ENCODE measurements around the gene WDFY4.

The WDFY4 gene

DNA sequence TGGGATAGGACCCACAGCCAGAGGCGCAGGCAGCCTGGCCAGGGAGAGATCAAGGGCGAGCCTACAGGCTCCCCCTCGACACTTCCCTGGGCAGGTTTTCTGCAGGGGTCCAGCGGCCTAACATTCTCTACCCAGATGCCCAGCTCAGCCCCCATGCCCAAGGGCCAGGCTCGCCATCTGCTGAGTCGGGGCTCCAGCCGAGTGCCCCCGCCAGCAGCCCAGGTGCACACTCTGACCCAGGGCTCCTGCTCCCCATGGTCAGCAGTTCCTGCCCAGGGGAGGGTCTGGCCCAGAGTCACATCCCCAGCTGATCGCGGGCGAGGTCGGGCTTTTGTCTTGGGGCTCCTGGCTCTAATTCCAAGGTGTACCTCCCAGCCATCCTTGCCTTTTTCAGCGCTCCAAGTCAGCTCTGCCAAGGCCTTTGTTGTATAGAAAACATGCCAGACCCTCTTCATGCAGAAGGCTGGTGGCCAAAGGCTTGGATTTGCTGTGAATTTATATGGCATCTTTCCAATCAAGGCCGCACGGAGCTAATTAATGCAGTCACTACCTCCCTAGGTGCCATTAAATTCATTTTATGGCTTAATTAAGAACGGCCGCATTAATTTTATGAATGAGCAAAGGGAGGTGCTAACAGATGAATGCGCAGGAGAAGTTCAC lies 134.3 kb downstream of the WDFY4 start (continued):
- TF ChIP-seq ZNF549 (tag by site-specific recombination; IDR thresholded peaks at IDR 0.05) (no peak), ZNF707 (tag by site-specific recombination; IDR thresholded peaks at IDR 0.05) (no peak), ZNF324 (tag by site-specific recombination; IDR thresholded peaks at IDR 0.05) (no peak), ZBTB48 (tag by site-specific recombination; IDR thresholded peaks at IDR 0.05) (no peak)
- TF ChIP-seq, protein P1, sequence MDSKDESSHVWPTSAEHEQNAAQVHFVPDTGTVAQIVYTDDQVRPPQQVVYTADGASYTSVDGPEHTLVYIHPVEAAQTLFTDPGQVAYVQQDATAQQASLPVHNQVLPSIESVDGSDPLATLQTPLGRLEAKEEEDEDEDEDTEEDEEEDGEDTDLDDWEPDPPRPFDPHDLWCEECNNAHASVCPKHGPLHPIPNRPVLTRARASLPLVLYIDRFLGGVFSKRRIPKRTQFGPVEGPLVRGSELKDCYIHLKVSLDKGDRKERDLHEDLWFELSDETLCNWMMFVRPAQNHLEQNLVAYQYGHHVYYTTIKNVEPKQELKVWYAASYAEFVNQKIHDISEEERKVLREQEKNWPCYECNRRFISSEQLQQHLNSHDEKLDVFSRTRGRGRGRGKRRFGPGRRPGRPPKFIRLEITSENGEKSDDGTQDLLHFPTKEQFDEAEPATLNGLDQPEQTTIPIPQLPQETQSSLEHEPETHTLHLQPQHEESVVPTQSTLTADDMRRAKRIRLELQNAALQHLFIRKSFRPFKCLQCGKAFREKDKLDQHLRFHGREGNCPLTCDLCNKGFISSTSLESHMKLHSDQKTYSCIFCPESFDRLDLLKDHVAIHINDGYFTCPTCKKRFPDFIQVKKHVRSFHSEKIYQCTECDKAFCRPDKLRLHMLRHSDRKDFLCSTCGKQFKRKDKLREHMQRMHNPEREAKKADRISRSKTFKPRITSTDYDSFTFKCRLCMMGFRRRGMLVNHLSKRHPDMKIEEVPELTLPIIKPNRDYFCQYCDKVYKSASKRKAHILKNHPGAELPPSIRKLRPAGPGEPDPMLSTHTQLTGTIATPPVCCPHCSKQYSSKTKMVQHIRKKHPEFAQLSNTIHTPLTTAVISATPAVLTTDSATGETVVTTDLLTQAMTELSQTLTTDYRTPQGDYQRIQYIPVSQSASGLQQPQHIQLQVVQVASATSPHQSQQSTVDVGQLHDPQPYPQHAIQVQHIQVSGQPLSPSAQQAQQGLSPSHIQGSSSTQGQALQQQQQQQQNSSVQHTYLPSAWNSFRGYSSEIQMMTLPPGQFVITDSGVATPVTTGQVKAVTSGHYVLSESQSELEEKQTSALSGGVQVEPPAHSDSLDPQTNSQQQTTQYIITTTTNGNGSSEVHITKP (tag by site-specific recombination; IDR thresholded peaks at IDR 0.05) = no peak
- TF ChIP-seq, protein P2, sequence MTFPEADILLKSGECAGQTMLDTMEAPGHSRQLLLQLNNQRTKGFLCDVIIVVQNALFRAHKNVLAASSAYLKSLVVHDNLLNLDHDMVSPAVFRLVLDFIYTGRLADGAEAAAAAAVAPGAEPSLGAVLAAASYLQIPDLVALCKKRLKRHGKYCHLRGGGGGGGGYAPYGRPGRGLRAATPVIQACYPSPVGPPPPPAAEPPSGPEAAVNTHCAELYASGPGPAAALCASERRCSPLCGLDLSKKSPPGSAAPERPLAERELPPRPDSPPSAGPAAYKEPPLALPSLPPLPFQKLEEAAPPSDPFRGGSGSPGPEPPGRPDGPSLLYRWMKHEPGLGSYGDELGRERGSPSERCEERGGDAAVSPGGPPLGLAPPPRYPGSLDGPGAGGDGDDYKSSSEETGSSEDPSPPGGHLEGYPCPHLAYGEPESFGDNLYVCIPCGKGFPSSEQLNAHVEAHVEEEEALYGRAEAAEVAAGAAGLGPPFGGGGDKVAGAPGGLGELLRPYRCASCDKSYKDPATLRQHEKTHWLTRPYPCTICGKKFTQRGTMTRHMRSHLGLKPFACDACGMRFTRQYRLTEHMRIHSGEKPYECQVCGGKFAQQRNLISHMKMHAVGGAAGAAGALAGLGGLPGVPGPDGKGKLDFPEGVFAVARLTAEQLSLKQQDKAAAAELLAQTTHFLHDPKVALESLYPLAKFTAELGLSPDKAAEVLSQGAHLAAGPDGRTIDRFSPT (tag by site-specific recombination; IDR thresholded peaks at IDR 0.05) = no peak

DNA sequence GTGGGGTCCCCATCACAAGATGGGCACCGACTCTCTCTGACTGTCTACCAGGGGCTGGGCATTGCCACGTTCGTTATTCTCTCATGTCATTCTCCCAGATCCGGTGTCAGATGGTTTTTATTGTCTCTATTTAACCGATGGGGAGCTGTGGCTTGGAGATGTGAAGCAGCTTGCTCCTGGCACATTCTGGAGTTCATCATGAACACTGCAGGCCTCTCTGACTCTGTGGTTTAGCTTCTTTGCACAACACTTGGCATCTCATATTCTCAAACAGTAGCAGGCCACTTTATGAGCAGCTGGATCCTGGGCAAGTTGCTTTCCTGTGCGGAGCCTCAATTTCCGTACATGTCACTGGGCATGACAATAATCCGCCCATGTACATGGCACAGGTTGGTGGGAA lies 135.1 kb downstream of the WDFY4 start:
- Histone ChIP-seq H3K27ac (ENCODE audit: extremely low read depth, low read depth, low read length) (no peak overlapping the region), H3K9me3 (ENCODE audit: control insufficient read depth, insufficient read depth, low read depth, low read length) (no peaks in the 10 kb centered on the region), H3K4me3 (ENCODE audit: low read depth, low read length) (no peak overlapping the region), H3K36me3 (ENCODE audit: control insufficient read depth in 2 of 2, insufficient read depth in 1 of 2, low read length in 2 of 2) (no peaks in the 10 kb centered on the region), H3K4me1 (ENCODE audit: control insufficient read depth, insufficient read depth, low read length) (peaks cover 4% of the 10 kb centered on the region)
- TF ChIP-seq, protein P3, sequence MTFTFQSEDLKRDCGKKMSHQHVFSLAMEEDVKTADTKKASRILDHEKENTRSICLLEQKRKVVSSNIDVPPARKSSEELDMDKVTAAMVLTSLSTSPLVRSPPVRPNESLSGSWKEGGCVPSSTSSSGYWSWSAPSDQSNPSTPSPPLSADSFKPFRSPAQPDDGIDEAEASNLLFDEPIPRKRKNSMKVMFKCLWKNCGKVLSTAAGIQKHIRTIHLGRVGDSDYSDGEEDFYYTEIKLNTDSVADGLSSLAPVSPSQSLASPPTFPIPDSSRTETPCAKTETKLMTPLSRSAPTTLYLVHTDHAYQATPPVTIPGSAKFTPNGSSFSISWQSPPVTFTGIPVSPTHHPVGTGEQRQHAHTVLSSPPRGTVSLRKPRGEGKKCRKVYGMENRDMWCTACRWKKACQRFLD (tag by site-specific recombination; IDR thresholded peaks at IDR 0.05) = no peak
- TF ChIP-seq KLF16 (tag by site-specific recombination; IDR thresholded peaks at IDR 0.05) (no peak), ZNF600 (tag by site-specific recombination; IDR thresholded peaks at IDR 0.05) (no peak), ZNF202 (tag by site-specific recombination; IDR thresholded peaks at IDR 0.05; ENCODE audit: borderline replicate concordance) (no peak)
- POLR2A ChIA-PET = no interaction called here
- CTCF ChIA-PET = interaction anchor here (0.8 kb wide), 1 partner anchor 163 kb away, joined by 3 read pairs; no protein-coding TSS in a partner anchor

DNA sequence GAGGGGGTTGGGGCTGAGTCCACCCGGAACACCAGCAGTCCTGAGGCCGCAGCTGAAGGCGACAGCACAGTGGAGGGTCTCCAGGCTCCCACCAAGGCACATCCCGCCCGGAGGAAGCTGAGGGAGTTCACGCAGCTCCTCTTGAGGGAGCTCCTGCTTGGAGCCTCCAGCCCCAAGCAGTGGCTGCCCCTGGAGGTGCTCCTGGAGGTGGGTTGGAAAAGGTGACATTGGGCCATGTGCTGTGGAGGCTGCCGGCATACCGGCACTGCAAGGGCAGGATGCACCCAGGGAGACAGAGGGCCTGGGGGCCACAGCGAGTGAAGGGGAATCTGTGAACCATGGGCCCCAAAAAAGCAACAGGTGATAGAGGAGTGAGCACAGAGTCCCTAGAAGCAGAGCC lies 135.6 kb downstream of the WDFY4 start:
- no peak overlapping the region for H3K27ac ChIP-seq (ENCODE audit: extremely low read depth, low read depth, low read length)
- ChIA-PET CTCF (interaction anchor here (0.8 kb wide), 1 partner anchor 164 kb away, joined by 3 read pairs; no protein-coding TSS in a partner anchor), POLR2A (no interaction called here)
- no peaks in the 10 kb centered on the region for H3K9me3 ChIP-seq (ENCODE audit: control insufficient read depth, insufficient read depth, low read depth, low read length)
- H3K36me3 ChIP-seq (ENCODE audit: control insufficient read depth in 2 of 2, insufficient read depth in 1 of 2, low read length in 2 of 2) = no peaks in the 10 kb centered on the region
- peaks cover under 1% of the 10 kb centered on the region; the same call in 1 of the 2 replicates for H3K4me1 ChIP-seq (ENCODE audit: control insufficient read depth, insufficient read depth, low read length)
- no peak overlapping the region for H3K4me3 ChIP-seq (ENCODE audit: low read depth, low read length)
- TF ChIP-seq GLI2 (tag by site-specific recombination; IDR thresholded peaks at IDR 0.05; ENCODE audit: borderline replicate concordance, low read depth) (no peak), HOXA7 (CRISPR knock-in tag; IDR thresholded peaks at IDR 0.05; ENCODE audit: borderline replicate concordance) (no peak), ZNF776 (tag by site-specific recombination; IDR thresholded peaks at IDR 0.05; ENCODE audit: borderline replicate concordance) (no peak), ZNF174 (tag by site-specific recombination; IDR thresholded peaks at IDR 0.05) (no peak), BCL11A (tag by site-specific recombination; IDR thresholded peaks at IDR 0.05; ENCODE audit: low read depth) (no peak), ZNF626 (tag by site-specific recombination; IDR thresholded peaks at IDR 0.05) (no peak), ZBTB8A (tag by site-specific recombination; IDR thresholded peaks at IDR 0.05) (no peak), ZNF624 (tag by site-specific recombination; IDR thresholded peaks at IDR 0.05) (no peak)
- TF ChIP-seq, protein P4, sequence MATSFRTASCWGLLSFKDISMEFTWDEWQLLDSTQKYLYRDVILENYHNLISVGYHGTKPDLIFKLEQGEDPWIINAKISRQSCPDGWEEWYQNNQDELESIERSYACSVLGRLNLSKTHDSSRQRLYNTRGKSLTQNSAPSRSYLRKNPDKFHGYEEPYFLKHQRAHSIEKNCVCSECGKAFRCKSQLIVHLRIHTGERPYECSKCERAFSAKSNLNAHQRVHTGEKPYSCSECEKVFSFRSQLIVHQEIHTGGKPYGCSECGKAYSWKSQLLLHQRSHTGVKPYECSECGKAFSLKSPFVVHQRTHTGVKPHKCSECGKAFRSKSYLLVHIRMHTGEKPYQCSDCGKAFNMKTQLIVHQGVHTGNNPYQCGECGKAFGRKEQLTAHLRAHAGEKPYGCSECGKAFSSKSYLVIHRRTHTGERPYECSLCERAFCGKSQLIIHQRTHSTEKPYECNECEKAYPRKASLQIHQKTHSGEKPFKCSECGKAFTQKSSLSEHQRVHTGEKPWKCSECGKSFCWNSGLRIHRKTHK (tag by site-specific recombination; IDR thresholded peaks at IDR 0.05) = no peak

Data from HEK293 (cell line).